ENCODE data around the gene LAMA3.
A peak's percentile ranks its signal among the peaks of the same experiment; 100 is the strongest.

Gene LAMA3

DNA sequence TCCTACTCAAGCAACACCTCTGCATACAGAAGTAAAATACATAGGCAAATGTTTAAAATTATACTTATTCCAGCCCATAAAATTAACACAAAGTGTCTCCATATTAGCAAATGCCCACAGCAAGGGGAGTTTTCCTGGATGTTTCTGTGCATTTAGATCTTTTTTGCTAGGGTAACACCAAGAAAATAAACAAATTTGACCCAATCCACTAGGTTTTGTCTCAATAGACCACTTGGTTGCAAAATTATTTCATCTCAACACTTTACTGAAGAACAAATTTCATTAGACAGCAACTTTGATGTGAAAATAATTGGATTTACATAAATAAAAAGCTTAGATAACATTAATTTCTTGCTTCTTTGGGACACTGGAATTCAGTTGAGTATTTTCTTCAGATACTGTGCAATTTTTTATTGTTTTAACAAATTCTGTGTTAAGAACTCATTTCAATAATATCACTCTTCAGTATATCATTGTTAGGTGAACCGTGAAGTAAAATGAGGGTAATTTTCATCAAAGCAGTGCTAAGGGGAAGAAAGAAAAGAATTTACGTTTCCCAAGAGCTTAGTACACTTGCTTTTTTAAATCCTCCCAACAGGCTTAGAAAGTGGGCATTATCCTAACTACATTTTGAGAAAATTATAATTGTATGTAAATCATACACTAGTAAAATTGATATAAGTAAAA is 191.8 kb downstream of the LAMA3 start:
- no peak for DNase-seq

DNA sequence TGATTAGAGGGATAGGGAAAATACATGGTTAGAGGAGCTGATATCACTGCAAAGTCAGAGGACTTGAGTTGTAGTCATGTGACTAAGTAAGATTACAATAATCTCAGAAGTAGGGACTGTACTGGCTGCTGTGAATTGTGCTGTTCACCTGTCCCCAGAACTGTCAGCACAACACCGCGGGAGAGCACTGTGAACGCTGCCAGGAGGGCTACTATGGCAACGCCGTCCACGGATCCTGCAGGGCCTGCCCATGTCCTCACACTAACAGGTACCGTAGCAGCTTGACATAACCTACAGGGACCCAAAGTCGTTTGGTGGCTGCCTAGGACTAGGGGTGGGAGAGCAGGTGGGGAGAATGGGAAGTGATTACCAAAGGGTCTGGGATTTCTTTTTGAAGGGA is 192.5 kb downstream of the LAMA3 start:
- DNase-seq: no peak

DNA sequence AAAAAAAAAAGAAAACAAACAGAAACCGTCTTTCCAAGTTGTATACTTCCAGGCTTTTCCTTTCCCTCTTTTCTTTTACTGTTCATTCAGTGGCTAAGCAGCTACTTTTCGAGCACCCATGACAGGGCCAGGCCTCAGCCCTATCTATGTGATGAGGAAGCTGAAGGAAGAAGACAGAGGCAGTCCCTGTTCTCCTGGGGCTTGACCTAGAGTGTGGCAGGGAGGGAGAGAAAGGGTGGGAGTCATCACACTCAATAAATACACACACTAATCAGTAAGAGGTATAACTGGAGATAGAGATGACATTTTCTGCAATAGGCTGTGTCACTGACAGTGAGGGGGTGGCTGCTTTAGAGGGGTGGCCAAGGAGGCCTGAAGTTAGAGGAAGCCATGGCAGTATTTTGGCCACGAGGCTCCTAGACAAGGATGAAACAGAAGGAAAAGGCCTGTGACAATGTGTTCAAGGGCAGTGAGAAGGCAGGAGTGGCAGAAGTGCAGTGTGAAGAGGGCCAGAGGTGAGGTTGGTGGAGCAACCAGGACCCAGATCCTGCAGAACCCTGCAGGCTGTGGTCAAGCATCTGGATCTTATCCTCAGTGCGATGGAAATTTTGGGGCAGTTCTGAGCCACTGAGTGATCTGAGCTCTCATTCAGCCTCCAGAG is 193.5 kb downstream of the LAMA3 start:
- DNase-seq: no peak

- DNase-seq: no peak
These were observed 194.1 kb downstream of the LAMA3 start for GRCh38 chr18:23883277-23883790.

DNA sequence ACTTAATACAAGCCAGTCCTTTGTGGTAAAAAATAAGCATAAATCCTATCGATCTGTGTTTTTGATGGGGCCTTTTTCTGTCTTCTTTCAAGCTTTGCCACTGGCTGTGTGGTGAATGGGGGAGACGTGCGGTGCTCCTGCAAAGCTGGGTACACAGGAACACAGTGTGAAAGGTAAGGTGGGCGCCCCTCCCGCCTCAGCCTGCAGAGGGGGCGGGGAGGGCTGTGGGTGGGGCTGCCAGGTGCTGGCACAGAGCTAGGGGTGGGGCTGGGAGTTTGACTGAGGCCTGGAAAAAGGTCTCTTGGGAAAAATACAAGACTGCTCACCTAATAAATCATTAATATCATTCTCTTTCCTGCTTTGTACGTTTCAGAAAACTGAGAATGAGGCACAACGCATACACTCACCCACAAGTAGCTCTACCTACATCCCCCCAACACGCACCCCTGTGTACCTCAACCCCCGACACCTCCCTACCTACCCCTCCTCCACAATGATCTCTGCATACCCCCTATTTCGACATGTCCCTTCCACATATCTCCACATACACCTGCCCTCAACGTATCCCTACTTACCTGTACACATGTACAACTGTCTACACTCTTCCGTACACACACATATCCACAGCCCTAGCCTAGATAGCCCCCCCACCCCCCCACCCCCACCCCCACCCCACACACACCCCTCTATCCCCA is 195.6 kb downstream of the LAMA3 start:
- DNase-seq: no peak

- DNase-seq: no peak
These were observed 196.5 kb downstream of the LAMA3 start for GRCh38 chr18:23885750-23886149.

- DNase-seq: no peak
These were observed 197.8 kb downstream of the LAMA3 start for GRCh38 chr18:23887035-23887434.

GRCh38 chr18:23887493-23887892 is 198.2 kb downstream of the LAMA3 start:
- DNase-seq: no peak

DNA sequence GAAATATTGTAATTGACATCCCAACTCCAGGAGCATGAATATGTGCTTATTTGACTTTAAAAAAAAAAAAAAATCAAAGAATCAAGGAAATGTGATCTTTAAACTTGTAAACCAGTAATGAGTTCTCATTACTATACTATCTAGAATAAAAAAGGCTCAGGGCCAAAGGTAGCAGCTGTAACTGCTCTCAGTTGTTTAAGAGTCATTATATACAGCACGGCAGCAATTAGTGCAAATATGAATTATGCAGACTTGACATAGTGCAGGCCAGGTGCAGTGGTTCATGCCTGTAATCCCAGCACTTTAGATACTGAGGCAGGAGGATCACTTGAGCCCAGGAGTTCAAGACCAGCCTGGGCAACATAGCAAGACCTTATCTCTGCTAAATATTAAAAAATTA is 199.6 kb downstream of the LAMA3 start:
- no peak for DNase-seq

GRCh38 chr18:23889907-23890306 is 200.7 kb downstream of the LAMA3 start:
- no peak for DNase-seq

DNA sequence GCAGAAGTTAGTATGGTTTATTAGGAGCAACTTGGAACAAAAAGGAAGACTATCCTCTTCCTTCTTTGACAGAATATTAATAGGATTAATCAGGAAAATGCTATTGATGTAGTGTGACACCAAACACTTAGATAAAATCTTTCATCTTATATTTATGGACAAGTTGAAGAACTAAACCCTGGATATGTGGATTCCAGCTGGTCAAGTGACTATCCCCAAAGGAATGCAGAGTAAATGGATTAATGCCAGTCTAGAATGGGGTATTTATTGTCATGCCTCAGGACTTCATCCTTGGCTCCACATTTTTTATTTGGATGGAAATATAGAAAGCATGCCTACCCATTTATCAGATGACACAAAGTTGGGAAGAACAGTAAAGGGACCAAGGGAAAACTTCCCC is 201.3 kb downstream of the LAMA3 start:
- peak in 1 of 2 experiments; percentile 4 for DNase-seq

GRCh38 chr18:23893653-23894052 is 204.4 kb downstream of the LAMA3 start:
- no peak for DNase-seq

DNA sequence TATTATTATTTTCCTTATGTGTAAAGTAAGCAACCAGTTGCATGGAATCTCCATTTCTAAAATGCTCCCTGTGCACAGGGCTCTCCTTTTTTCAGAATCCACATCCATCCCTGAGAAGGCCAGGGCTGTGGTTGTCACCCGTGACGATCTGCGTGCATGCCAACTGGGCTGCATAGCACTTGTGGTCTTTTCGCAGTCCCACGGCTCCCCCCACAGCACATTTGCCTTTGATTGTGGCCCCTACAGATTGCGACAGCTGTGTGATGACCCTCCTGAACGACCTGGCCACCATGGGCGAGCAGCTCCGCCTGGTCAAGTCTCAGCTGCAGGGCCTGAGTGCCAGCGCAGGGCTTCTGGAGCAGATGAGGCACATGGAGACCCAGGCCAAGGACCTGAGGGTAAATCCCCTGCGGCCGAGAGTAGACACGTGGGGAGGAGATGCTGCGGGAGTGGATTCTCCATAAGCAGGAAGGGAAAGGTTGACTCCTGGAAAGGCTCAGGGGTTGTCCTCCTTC is 205.5 kb downstream of the LAMA3 start:
- DNase-seq: no peak

- DNase-seq: no peak
These were observed 208.0 kb downstream of the LAMA3 start for GRCh38 chr18:23897291-23897690.

DNA sequence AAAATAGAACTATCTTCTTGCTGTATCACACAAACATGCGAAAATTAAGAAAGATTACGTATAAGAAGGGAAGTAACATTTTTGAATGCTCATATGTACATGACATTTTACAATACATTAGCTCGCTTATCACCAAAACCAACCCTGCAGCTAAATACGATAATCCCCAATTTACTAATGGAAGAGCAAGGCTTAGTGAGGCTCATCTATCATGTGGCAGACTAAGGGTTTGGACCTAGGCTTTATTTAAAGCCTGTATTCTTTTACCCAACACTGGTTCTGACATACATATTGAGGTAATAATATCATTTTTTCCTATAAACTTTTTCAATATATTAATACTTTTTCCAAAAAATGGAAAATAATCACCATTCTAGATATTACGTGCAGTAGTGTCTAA is 208.5 kb downstream of the LAMA3 start:
- no peak for DNase-seq

- no peak for DNase-seq
These were observed 211.7 kb downstream of the LAMA3 start for GRCh38 chr18:23900994-23901393.

DNA sequence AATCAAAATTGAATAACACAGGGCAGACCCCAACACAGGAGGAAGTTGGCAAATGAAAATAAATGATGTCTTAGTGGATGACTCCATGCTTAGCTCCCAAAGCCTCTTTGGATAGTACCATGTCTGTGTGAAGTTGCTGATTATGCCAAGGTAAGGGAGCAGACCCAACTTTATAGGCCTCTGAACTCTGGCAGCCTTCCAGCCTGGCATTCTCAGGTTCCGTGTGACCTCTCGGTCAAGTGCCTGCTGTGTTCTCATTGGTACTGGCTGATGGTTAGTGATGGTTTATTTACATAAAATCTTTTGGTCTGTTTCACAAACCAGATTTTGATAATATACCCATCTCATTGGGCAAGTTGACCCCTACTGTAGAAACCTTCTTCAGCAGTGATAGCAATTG is 213.1 kb downstream of the LAMA3 start:
- no peak for DNase-seq

- no peak for DNase-seq
These were observed 214.7 kb downstream of the LAMA3 start for GRCh38 chr18:23903971-23904370.

DNA sequence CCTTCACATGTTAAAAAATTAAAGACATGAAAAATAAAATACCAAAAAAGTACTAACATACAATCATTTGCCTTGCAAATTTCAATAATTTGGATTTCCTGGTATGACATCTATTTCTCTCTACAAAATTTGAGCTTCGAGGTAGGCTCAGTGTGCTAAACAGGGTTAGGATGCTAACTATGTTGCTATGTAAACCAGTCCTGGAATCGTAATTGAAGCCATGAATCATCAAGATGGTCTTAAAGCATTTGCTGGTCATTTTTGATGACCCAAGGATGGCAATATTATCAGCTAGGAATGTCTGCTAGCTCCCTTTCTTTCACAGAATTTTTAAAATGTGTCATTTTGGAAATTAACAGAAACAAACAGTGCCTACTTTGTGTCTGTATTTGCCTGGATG is 217.4 kb downstream of the LAMA3 start:
- no peak for DNase-seq

GRCh38 chr18:23908827-23909226 is 219.6 kb downstream of the LAMA3 start:
- no peak for DNase-seq

DNA sequence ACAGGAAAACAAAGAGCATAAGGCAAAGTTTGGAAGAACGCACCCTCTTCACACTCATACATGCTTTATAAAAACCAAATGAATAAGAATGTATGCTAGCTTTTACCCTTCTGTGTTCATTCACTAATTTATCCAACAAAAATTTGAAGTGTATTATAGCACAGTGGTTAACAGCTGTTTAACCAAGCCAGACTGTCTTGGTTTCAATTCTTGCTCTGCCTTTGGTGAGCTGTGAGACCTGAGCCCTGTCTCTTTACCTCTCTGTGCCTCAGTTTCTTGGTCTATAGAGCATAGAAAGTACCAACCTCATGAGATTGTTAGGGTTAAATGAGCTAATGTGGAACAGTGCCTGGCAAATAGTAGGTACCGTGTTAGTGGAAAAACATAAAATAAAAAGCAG is 220.8 kb downstream of the LAMA3 start:
- no peak for DNase-seq

- no peak for DNase-seq
These were observed 223.1 kb downstream of the LAMA3 start for GRCh38 chr18:23912356-23912755.

- no peak for DNase-seq
These were observed 227.1 kb downstream of the LAMA3 start for GRCh38 chr18:23916338-23916737.

Data from SW 1271 (cell line).